ENCODE data around the gene CLDN7.

DNA sequence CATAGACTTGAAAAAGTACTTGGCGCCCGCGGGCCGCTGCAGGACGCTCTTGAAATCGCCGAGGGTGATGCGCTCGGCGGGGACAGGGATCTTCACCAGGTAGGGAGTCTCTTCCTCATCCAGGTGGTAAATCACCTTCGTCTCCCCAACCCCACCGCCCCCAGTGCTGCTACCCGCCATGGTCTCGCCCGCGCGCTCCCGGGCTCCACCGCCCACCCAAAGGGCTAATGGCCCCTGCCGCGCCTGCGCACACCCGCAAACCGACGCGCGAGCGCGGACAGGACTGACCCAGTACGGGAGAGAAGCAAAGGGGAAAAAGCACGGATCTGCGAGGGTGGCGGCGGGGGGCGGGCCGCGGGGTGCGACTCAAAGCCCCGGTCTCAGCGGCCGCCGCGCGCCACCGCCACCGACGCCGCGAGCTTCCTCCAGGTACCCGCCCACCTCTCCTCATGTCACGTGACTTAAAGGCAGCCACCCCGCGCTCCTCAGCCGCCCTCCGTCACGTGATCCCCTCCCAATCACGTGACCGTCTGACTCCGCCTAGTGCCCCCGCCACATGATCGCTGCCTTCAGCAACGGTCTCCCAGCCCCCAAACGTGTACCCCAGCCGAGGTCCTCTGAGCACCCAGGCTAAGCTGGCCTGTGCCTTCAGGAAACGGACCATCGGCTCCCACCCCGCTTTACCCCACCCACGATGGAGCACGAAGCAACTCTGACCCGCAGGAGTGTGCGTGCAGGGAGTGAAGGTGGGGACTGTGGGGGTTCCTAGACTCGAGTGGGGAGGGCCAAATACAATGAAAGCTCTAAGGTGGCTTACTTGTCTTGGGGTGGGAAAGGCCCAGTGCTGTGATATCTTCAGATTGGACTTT lies 28.0 kb downstream of the CLDN7 start, which contains the start of gene DVL2:
- TF ChIP-seq EZH2 (IDR thresholded peaks at IDR 0.05) (no peak), POLR2AphosphoS5 (IDR thresholded peaks at IDR 0.05; ENCODE audit: borderline replicate concordance, low read depth, low read length) (peak; percentile 94), FOXP2 (optimal IDR thresholded peaks at IDR 0.05; ENCODE audit: control extremely low read depth, extremely low read length, insufficient read depth) (no peak)
